Transverse colon (tissue), 3 donors: ENCODE measurements around the gene B4GALT4.

Experiments used
- CTCF ChIP-seq, 5 experiments: fragments of 200-600 bp in 3 of 5; fragments of 450-650 bp in 2 of 5; sonication (generic) in 3 of 5; IDR thresholded peaks; 1 replicate in 2 of 5; 2 replicates in 3 of 5; pipeline ENCODE4 v1.5.1; 2016 to 2017; ENCODE audit warnings: antibody characterized with exemption in 5 of 5, inconsistent platforms in 3 of 5, mild to moderate bottlenecking in 2 of 5, moderate library complexity in 1 of 5
- POLR2A ChIP-seq: fragments of 450-650 bp; IDR thresholded peaks from one replicate; pipeline ENCODE4 v1.6.1; 2016; ENCODE audit warnings: antibody characterized with exemption, mild to moderate bottlenecking, moderate library complexity

GRCh38 chr3:119206611-119207511, 33.8 kb downstream of the B4GALT4 start:
- TF ChIP-seq POLR2A (no peak), CTCF (IDR thresholded peaks at IDR 0.05) (no peak)
